Testis (tissue), 3 donors: Measurements from ENCODE around the gene SLC2A1. TPM values are rescaled to one million over a fixed set of nuclear protein-coding genes. Genes with fewer than 3 reads are reported as not detected.

Source experiments
- DNase-seq: peaks from one replicate; pipeline ENCODE4 v3.0.0-alpha.2; 2019
- H3K27ac ChIP-seq, 2 donors: fragments of 200-600 bp; sonication (generic); one replicate each; pipeline ENCODE4 v1.5.1; 2019
- H3K27me3 ChIP-seq: fragments of 200-600 bp; sonication (generic); one replicate; pipeline ENCODE4 v1.5.1; 2019
- H3K36me3 ChIP-seq: fragments of 200-600 bp; sonication (generic); one replicate; pipeline ENCODE4 v1.5.1; 2017; ENCODE audit warnings: low read depth; ENCODE audit errors: missing control alignments
- H3K4me1 ChIP-seq: fragments of 200-600 bp; sonication (generic); one replicate; pipeline ENCODE4 v1.5.1; 2019
- H3K4me3 ChIP-seq, 2 donors: fragments of 200-600 bp; sonication (generic); one replicate each; pipeline ENCODE4 v1.5.1; 2017 to 2019
- H3K9me3 ChIP-seq: fragments of 200-600 bp; sonication (generic); one replicate; pipeline ENCODE4 v1.5.1; 2017
- POLR2A ChIP-seq: fragments of 450-650 bp; IDR thresholded peaks from one replicate; pipeline ENCODE4 v1.6.1; 2017; ENCODE audit warnings: antibody characterized with exemption, mild to moderate bottlenecking, moderate library complexity
- WGBS, 2 donors: methylation state at CpG; one replicate each; pipeline ENCODE4 v1.1.5; 2018; 5-methylcytosine and 5-hydroxymethylcytosine counted together
- intact Hi-C: fragments of 100-400 bp; cut with DNase I; formaldehyde crosslinking; loops from one replicate; pipeline ENCODE4 v1.15.1; 2023; ENCODE audit warnings: low total_unique reads
- polyA plus RNA-seq: library from polyadenylated mRNA; stranded (reverse); fragments of 350-450 nt; fragmentation: Illumina TruSeq; extraction: RNeasy Lipid Tissue Mini Kit (QIAGEN cat#74804); gene quantifications from one replicate; pipeline ENCODE4 v1.2.3, GENCODE V29; 2014; ENCODE audit warnings: low read depth, low replicate concordance; ENCODE audit not compliant: insufficient read depth
- total RNA-seq, 2 donors: library from RNA; depleted of rRNA; stranded (reverse); fragments of >200 nt; gene quantifications; one replicate each; pipeline ENCODE4 v1.2.3, GENCODE V29; 2016
- TF ChIP-seq, protein P1 (sequence below), 3 experiments: fragments of 450-650 bp in 2 of 3; fragments of 200-600 bp in 1 of 3; sonication (generic) in 1 of 3; IDR thresholded peaks; one replicate each; pipeline ENCODE4 v1.5.1; 2016 to 2019; ENCODE audit warnings: antibody characterized with exemption in 3 of 3, mild to moderate bottlenecking in 2 of 3, moderate library complexity in 1 of 3

Gene SLC2A1
- total and polyA plus RNA-seq, 3 donors from 2014 or later, result 19.4 to 38.3 (median 36.9) TPM

DNA sequence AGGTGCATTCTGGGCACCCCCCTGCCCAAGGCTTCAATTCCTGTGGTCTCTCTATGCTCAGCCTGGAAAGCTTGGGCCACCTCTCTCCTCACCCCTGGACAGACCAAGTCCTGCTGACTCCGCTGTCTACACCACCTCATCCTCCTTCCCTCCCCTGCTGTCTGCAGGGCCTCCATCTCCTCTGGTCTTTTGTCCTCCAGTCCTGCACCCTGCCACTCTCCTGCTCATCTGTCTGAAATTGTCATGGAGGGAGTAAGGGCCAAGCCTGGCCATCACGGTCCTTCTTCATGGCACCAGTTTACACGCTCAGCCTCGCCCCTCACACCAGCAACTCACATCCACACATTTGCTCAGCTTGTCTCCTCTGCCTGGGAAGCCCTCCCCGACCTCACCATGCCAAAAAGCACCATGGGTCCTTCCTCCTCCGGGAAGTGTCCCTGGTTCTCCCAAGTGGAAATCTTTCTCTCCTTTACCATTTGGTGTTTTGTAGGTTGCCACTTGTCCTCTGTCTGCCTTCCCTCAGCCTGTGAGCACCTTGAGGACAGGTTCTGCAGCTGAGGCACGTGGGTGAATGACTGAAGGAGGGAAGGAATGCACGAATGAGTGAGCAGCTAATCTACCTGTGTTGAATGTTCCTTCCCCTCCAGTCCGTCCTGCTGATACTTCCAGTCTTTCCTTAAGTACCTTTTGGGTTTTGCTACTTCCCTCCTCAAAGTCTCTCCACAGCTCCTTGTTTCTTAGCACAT lies 2.1 kb upstream of the SLC2A1 start:
- no peak for TF ChIP-seq POLR2A
- TF ChIP-seq, protein P1, sequence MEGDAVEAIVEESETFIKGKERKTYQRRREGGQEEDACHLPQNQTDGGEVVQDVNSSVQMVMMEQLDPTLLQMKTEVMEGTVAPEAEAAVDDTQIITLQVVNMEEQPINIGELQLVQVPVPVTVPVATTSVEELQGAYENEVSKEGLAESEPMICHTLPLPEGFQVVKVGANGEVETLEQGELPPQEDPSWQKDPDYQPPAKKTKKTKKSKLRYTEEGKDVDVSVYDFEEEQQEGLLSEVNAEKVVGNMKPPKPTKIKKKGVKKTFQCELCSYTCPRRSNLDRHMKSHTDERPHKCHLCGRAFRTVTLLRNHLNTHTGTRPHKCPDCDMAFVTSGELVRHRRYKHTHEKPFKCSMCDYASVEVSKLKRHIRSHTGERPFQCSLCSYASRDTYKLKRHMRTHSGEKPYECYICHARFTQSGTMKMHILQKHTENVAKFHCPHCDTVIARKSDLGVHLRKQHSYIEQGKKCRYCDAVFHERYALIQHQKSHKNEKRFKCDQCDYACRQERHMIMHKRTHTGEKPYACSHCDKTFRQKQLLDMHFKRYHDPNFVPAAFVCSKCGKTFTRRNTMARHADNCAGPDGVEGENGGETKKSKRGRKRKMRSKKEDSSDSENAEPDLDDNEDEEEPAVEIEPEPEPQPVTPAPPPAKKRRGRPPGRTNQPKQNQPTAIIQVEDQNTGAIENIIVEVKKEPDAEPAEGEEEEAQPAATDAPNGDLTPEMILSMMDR (IDR thresholded peaks at IDR 0.05), result no peak
- no peaks in the 10 kb centered on the region for H3K36me3 ChIP-seq
- intact Hi-C loops, result no loop called here
- H3K27me3 ChIP-seq, result no peaks in the 10 kb centered on the region
- DNase-seq, result no peak
- WGBS, 2 donors, result 90 to 91% methylated on average over 8 to 9 of the region's 9 CpGs
- H3K4me1 ChIP-seq, result peaks cover 14% of the 10 kb centered on the region
- H3K27ac ChIP-seq, result no peak overlapping the region
- no peak overlapping the region for H3K4me3 ChIP-seq
- H3K9me3 ChIP-seq, result no peaks in the 10 kb centered on the region

DNA sequence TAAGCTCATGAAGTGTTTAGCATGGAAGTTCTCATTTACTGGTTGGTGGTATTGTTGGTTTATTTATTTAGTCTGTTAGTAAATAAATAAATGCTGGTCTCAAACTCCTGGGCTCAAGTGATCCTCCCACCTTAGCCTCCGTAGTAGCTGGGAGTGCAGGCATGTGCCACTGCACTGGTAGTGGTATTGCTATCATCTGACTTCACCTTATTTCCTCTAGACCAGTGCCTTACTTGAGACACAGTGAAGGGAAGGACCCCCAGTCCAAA lies 1.4 kb upstream of the SLC2A1 start:
- H3K27ac ChIP-seq, result no peak overlapping the region
- H3K4me3 ChIP-seq, result no peak overlapping the region
- H3K27me3 ChIP-seq, result no peaks in the 10 kb centered on the region
- no peaks in the 10 kb centered on the region for H3K9me3 ChIP-seq
- DNase-seq, result no peak
- no peaks in the 10 kb centered on the region for H3K36me3 ChIP-seq
- WGBS, 2 donors, result 67 to 96% methylated on average over 1 of the region's 1 CpG
- intact Hi-C loops, result no loop called here
- peaks cover 14% of the 10 kb centered on the region for H3K4me1 ChIP-seq
- TF ChIP-seq, protein P1 (IDR thresholded peaks at IDR 0.05), result no peak
- TF ChIP-seq POLR2A, result no peak

GRCh38 chr1:42957880-42958487 lies 684 bp downstream of the SLC2A1 start:
- Histone ChIP-seq H3K27me3 (no peaks in the 10 kb centered on the region), H3K4me1 (peaks cover 24% of the 10 kb centered on the region), H3K9me3 (no peaks in the 10 kb centered on the region), H3K27ac (peak overlapping the region; percentile 62 to 73), H3K36me3 (no peaks in the 10 kb centered on the region), H3K4me3 (peak overlapping the region; percentile 67 to 80)
- intact Hi-C loops, result no loop called here
- 0% methylated on average over 36 of the region's 72 CpGs; no CpG with 5 or more reads in 1 of the 2 donors for WGBS, 2 donors
- TF ChIP-seq, protein P1 (IDR thresholded peaks at IDR 0.05), result no peak
- TF ChIP-seq POLR2A, result no peak
- DNase-seq, result peak; percentile 68

DNA sequence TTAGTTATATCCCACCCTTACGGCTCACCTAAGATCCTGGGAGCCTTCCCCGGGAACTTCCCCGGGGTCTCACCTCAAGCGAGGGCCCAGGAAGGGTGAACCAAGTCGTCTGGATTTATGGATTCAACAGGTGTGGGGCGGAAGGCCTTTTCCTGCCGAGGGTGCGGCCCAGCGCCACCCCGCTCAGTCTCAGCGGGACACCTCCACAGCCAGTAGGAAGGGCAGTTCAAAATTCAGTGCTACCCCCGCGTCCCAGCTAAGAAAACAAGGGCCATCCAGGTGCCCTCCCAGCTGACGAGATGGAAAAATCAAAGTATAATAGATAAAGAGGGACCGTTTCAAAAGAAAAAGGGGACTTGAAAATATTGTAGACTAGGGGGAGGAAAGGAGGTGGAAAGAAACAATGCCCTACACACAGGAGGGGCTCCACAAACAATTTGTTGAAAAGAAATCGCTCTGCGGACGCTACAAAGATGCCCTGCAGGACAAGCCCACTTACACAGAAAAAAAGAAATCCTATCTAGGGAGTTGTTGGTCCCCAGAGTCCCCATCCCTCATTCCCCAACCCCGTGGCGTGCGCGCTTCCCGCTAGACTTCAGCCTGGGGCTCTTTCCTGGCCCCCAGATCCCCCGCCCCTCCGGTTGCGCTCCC lies 1.3 kb downstream of the SLC2A1 start:
- intact Hi-C loops, result no loop called here
- no peaks in the 10 kb centered on the region for H3K9me3 ChIP-seq

More for the DNA sequence above, 1.3 kb downstream of the SLC2A1 start:
- peak overlapping the region; percentile 67 to 80 for H3K4me3 ChIP-seq
- DNase-seq, result no peak
- peak overlapping the region; percentile 62 to 73 for H3K27ac ChIP-seq
- no peaks in the 10 kb centered on the region for H3K36me3 ChIP-seq
- H3K4me1 ChIP-seq, result peaks cover 30% of the 10 kb centered on the region
- H3K27me3 ChIP-seq, result no peaks in the 10 kb centered on the region
- 32 to 45% methylated on average over 24 to 26 of the region's 26 CpGs for WGBS, 2 donors
- TF ChIP-seq POLR2A, result no peak
- TF ChIP-seq, protein P1 (IDR thresholded peaks at IDR 0.05), result no peak
